Epithelial cell of proximal tubule (primary cell): ENCODE data around the gene MPP7. TPM values are rescaled to one million over a fixed set of nuclear protein-coding genes. Genes with fewer than 3 reads are reported as not detected.

Experiments used
- DNase-seq: peaks from one replicate; pipeline ENCODE4 v3.0.0-alpha.2; 2011; ENCODE audit warnings: low read depth
- H3K4me3 ChIP-seq: 2 replicates; pipeline ENCODE4 v1.5.1; 2011; ENCODE audit warnings: low read depth, mild to moderate bottlenecking, low read length
- CTCF ChIP-seq: conservative IDR thresholded peaks from 2 replicates; pipeline ENCODE4 v1.5.1; 2012; ENCODE audit warnings: low read depth, mild to moderate bottlenecking, low read length
- total RNA-seq: library from RNA; depleted of rRNA; stranded (reverse); fragments of >200 nt; gene quantifications from 2 replicates; pipeline ENCODE4 v1.2.3, GENCODE V29; 2015

The MPP7 gene
- total RNA-seq, 1 donor from 2014 or later, result 3.1 TPM

- DNase-seq, result no peak
These were observed 7.5 kb downstream of the MPP7 start for GRCh38 chr10:28295336-28295735.

DNA sequence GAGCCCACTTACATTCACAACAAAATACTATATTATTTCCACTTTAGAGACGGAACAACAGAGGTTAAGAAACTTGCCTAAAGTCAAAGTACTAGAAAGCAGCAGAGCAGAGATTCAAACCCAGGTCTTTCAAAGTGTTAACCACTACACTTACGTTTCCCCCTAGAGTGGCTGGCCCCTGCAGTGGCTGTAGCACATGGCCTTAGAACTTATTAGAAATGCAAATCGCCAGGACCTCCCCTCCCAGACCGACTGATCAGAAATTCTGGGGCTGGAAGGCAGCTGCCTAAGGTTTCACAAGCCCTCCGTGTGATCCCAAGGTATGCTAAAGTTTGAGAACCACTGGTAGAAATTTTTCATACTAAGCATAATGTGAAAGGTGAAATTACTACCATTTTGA is 8.1 kb downstream of the MPP7 start:
- TF ChIP-seq CTCF, result no peak

More at GRCh38 chr10:28295336-28295735, 7.5 kb downstream of the MPP7 start:
- no peak overlapping the region for H3K4me3 ChIP-seq
- no peak for TF ChIP-seq CTCF

DNA sequence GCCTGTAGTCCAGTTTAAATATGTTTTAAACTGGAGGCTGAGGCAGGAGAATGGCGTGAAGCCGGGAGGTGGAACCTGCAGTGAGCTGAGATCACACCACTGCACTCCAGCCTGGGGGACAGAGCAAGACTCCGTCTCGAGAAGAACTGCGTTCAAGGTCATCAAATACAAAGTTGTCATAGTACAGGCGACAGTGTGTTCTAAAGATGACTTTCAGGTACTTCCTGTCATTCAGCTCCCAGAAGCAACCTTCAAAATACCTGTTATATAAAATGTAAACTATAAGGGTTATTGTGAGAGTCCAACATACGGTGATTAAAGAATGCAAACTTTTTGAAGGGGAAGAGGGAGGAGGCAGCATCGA is 8.7 kb downstream of the MPP7 start:
- no peak for DNase-seq
- H3K4me3 ChIP-seq, result no peak overlapping the region
- no peak for TF ChIP-seq CTCF

More for the DNA sequence above, 8.1 kb downstream of the MPP7 start:
- H3K4me3 ChIP-seq, result no peak overlapping the region
- no peak for DNase-seq

- TF ChIP-seq CTCF, result no peak
- DNase-seq, result no peak
- H3K4me3 ChIP-seq, result no peak overlapping the region
These were observed 9.4 kb downstream of the MPP7 start for GRCh38 chr10:28293236-28294168.

- H3K4me3 ChIP-seq, result no peak overlapping the region
- peak; percentile 62 for DNase-seq
- TF ChIP-seq CTCF, result no peak
These were observed 11.0 kb downstream of the MPP7 start for GRCh38 chr10:28291881-28292297.

DNA sequence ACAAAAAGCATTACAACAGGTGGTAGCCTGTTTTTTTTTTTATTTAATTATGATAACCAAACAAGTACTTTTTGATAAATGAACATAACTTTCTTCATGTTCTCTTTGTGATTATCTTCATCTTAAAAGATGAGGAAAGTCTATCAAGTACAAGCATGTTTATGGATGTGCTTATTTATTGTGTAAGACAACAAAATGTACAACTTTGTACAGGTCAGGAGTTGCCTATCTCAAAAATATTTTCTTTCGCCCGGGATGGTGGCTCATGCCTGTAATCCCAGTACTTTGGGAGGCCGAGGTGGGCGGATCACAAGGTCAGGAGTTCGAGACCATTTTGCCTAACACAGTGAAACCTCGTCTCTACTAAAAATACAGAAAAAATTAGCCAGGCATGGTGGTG is 17.0 kb downstream of the MPP7 start:
- H3K4me3 ChIP-seq, result no peak overlapping the region
- no peak for DNase-seq
- no peak for TF ChIP-seq CTCF

GRCh38 chr10:28284126-28284525 is 18.7 kb downstream of the MPP7 start:
- no peak overlapping the region for H3K4me3 ChIP-seq
- no peak for TF ChIP-seq CTCF
- DNase-seq, result no peak
